Measurements from ENCODE around the gene GJC1.

The GJC1 gene

DNA sequence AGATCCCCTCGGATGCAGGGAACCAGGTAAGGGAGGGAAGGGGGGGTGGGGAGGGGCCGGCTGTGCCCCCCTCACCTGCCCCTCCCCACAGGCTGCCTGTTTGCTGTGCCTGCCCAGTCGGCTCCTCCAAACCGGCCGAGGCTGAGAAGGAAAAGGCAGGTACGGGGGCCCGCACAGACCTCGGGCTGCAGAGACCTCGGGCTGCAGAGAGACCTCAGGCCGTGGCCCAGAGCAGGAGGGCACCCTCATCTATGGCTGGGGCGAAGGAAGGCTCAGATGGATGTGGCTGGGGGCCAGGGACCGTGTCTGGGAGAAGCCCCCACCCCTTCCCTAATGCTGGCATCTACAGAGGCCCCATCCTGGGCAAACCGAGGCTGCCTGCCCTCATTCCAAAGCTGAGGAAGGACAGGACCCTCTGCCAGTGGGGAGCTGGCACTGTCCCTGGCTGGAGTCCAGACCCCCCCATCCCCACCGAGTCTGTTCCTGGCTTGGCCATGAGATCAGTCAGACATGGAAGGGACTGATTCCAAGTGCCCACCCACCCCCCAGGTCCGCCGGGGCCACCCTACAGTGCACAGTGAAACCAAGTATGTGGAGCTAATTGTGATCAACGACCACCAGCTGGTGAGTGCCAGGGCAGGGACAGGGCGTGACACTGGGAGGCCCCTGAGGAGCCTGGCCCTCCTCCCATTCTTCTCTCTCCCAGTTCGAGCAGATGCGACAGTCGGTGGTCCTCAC, 57.6 kb downstream of the GJC1 start:
- Mint-ChIP-seq H3K4me1 (ENCODE audit: low read depth) (peaks cover 17% of the 10 kb centered on the region), H3K9me3 (no peaks in the 10 kb centered on the region), H3K4me3 (no peak overlapping the region), H3K36me3 (ENCODE audit: low read depth) (no peaks in the 10 kb centered on the region), H3K27ac (no peak overlapping the region), H3K27me3 (ENCODE audit: low read depth) (peaks cover 16% of the 10 kb centered on the region)
- DNase-seq (ENCODE audit: low spot score): no peak

DNA sequence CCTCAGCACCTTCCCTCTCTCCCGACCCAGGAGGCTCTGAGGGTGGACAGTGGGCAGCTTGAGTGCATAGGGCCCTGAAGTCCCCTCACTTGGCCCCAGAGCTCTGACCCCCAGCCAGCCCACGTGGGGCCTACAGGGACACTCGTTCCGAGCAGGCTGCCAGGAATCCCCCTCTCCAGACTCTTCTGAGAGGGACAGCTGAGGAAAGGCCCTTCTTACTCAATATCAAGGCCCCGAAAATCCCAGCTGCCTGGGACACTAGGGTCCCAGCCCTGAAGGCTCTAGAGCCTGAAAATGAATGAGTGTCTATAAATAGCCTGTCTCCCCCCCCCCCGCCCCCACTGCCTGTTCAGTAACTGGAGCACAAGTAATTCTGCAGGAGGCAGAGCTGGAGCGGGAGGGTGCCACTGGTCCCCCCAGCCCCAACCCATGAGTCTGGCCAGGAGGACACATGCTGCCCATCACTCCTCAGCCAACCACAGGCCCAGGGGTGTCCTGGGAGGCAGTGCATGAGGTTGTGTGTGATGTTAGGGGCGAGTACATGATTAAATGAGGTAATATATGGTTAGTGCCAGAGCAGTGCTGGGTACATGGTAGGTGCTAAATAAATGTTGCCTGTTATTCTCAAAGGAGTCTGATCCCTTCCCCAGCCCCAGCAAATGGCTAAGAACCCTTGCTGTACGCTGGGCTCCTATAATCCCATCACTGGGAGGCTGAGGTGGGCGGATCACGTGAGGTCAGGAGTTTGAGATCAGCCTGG, 59.7 kb downstream of the GJC1 start:
- Mint-ChIP-seq H3K27ac (no peak overlapping the region), H3K9me3 (no peaks in the 10 kb centered on the region), H3K4me1 (ENCODE audit: low read depth) (peaks cover 14% of the 10 kb centered on the region), H3K27me3 (ENCODE audit: low read depth) (peaks cover 11% of the 10 kb centered on the region), H3K4me3 (no peak overlapping the region), H3K36me3 (ENCODE audit: low read depth) (no peaks in the 10 kb centered on the region)
- DNase-seq (ENCODE audit: low spot score): no peak

DNA sequence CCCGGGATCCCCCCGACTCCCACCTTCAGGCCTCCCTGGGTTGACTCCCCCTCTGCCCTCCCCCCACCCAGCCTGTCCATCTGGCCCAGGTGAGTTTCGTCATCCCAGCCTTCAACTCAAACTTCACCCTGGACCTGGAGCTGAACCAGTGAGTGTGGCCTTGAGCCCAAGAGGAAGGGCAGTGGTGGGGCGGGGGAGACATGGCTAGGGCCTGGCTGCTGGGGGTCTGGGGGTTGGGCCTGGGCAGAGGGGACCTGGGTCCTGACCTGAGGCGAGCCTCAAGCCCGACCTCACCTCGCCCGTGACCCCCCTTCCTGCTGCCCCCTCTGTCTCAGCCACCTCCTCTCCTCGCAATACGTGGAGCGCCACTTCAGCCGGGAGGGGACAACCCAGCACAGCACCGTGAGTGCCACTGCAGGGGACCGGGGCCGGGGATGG, 60.4 kb downstream of the GJC1 start:
- H3K27me3 Mint-ChIP-seq (ENCODE audit: low read depth): peaks cover 11% of the 10 kb centered on the region
- DNase-seq (ENCODE audit: low spot score): no peak
- no peaks in the 10 kb centered on the region for H3K36me3 Mint-ChIP-seq (ENCODE audit: low read depth)
- H3K4me1 Mint-ChIP-seq (ENCODE audit: low read depth): peaks cover 11% of the 10 kb centered on the region
- H3K9me3 Mint-ChIP-seq: no peaks in the 10 kb centered on the region
- no peak overlapping the region for H3K4me3 Mint-ChIP-seq
- H3K27ac Mint-ChIP-seq: no peak overlapping the region

DNA sequence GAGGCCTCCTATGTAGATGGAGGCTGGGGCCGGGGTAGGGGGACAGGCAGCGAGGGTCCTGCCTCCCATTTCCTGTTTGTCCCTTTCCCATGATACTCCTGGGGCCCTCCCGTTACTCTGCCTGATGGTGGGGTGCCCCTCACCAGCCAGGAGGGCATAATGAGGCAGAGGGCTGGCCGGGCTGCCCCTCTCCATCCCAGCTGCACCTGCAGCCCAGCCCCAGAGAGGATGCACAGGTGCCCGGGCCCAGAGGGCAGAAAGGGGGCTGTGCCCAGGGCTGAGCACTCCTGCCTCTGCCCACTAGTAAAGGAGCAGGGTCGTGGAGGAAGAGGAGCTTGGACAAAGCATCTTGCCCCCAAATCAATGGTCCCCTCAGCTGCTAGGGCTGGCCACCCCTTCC, 60.9 kb downstream of the GJC1 start:
- Mint-ChIP-seq H3K9me3 (no peaks in the 10 kb centered on the region), H3K27ac (no peak overlapping the region), H3K27me3 (ENCODE audit: low read depth) (peaks cover 11% of the 10 kb centered on the region), H3K4me1 (ENCODE audit: low read depth) (peaks cover 10% of the 10 kb centered on the region), H3K36me3 (ENCODE audit: low read depth) (no peaks in the 10 kb centered on the region), H3K4me3 (no peak overlapping the region)
- no peak for DNase-seq (ENCODE audit: low spot score)

GRCh38 chr17:44768505-44769142, 61.5 kb downstream of the GJC1 start:
- H3K27me3 Mint-ChIP-seq (ENCODE audit: low read depth): peaks cover 14% of the 10 kb centered on the region
- DNase-seq (ENCODE audit: low spot score): no peak
- H3K9me3 Mint-ChIP-seq: no peaks in the 10 kb centered on the region
- H3K36me3 Mint-ChIP-seq (ENCODE audit: low read depth): no peaks in the 10 kb centered on the region
- no peak overlapping the region for H3K27ac Mint-ChIP-seq
- H3K4me1 Mint-ChIP-seq (ENCODE audit: low read depth): peaks cover 10% of the 10 kb centered on the region
- no peak overlapping the region for H3K4me3 Mint-ChIP-seq

- no peaks in the 10 kb centered on the region for H3K36me3 Mint-ChIP-seq (ENCODE audit: low read depth)
- H3K27ac Mint-ChIP-seq: no peak overlapping the region
- H3K4me1 Mint-ChIP-seq (ENCODE audit: low read depth): peaks cover 10% of the 10 kb centered on the region
- no peak for DNase-seq (ENCODE audit: low spot score)
- H3K27me3 Mint-ChIP-seq (ENCODE audit: low read depth): peaks cover 16% of the 10 kb centered on the region
- H3K4me3 Mint-ChIP-seq: no peak overlapping the region
- no peaks in the 10 kb centered on the region for H3K9me3 Mint-ChIP-seq
Measured at GRCh38 chr17:44767493-44767892, 62.6 kb downstream of the GJC1 start.

- DNase-seq (ENCODE audit: low spot score): no peak
- Mint-ChIP-seq H3K27ac (no peak overlapping the region), H3K27me3 (ENCODE audit: low read depth) (peaks cover 16% of the 10 kb centered on the region), H3K4me3 (no peak overlapping the region), H3K4me1 (ENCODE audit: low read depth) (peaks cover 10% of the 10 kb centered on the region), H3K9me3 (no peaks in the 10 kb centered on the region), H3K36me3 (ENCODE audit: low read depth) (no peaks in the 10 kb centered on the region)
Measured at GRCh38 chr17:44766409-44767038, 63.6 kb downstream of the GJC1 start.

- peaks cover 21% of the 10 kb centered on the region for H3K27me3 Mint-ChIP-seq (ENCODE audit: low read depth)
- no peaks in the 10 kb centered on the region for H3K36me3 Mint-ChIP-seq (ENCODE audit: low read depth)
- no peak for DNase-seq (ENCODE audit: low spot score)
- H3K4me1 Mint-ChIP-seq (ENCODE audit: low read depth): peaks cover 10% of the 10 kb centered on the region
- H3K9me3 Mint-ChIP-seq: no peaks in the 10 kb centered on the region
- no peak overlapping the region for H3K27ac Mint-ChIP-seq
- no peak overlapping the region for H3K4me3 Mint-ChIP-seq
Measured at GRCh38 chr17:44765965-44766364, 64.1 kb downstream of the GJC1 start.

- Mint-ChIP-seq H3K4me1 (ENCODE audit: low read depth) (peaks cover 4% of the 10 kb centered on the region), H3K4me3 (no peak overlapping the region), H3K9me3 (no peaks in the 10 kb centered on the region), H3K27ac (no peak overlapping the region), H3K36me3 (ENCODE audit: low read depth) (no peaks in the 10 kb centered on the region), H3K27me3 (ENCODE audit: low read depth) (peaks cover 25% of the 10 kb centered on the region)
- DNase-seq (ENCODE audit: low spot score): no peak
Measured at GRCh38 chr17:44763170-44763569, 66.9 kb downstream of the GJC1 start.

DNA sequence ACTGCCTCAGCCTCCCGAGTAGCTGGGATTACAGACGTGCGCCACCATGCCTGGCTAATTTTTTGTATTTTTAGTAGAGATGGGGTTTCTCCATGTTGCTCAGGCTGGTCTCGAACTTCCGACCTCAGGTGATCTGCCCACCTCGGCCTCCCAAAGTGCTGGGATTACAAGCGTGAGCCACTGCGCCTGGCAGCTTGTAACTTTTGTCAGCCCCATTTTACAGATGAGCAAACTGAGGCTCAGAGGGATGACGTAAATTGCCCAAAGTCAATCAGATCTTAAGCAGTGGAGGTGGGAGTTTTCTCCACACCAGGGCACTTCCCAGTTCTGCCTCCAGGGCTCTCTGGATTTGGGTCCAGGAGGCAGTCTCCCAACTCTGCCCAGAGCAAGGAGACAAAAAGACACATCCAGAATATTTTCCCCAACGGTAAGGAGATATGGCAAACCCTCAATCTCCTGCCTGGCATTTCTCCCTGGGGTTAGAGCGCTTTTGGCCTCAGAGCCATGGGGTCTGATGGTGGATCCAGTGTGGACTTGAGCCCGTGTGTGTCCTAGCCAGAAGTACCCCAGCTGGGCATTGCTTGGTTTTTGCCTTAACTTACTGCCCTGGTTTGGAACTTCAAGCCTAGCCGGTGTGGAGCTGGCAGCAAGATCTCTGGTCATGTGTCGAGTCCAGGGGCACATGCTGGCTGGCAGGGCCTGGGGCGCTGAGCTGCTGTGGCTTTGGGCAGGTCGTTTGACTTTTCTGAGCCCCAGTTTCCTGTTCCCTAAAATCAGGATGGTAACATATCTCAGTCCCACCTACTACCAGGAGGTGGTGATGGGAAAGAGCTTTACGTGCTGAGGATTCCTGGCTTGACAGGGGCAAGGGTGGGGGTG, 67.9 kb downstream of the GJC1 start:
- Mint-ChIP-seq H3K27me3 (ENCODE audit: low read depth) (peaks cover 31% of the 10 kb centered on the region), H3K4me3 (no peak overlapping the region), H3K27ac (no peak overlapping the region), H3K9me3 (no peaks in the 10 kb centered on the region), H3K36me3 (ENCODE audit: low read depth) (no peaks in the 10 kb centered on the region), H3K4me1 (ENCODE audit: low read depth) (no peaks in the 10 kb centered on the region)
- DNase-seq (ENCODE audit: low spot score): no peak

DNA sequence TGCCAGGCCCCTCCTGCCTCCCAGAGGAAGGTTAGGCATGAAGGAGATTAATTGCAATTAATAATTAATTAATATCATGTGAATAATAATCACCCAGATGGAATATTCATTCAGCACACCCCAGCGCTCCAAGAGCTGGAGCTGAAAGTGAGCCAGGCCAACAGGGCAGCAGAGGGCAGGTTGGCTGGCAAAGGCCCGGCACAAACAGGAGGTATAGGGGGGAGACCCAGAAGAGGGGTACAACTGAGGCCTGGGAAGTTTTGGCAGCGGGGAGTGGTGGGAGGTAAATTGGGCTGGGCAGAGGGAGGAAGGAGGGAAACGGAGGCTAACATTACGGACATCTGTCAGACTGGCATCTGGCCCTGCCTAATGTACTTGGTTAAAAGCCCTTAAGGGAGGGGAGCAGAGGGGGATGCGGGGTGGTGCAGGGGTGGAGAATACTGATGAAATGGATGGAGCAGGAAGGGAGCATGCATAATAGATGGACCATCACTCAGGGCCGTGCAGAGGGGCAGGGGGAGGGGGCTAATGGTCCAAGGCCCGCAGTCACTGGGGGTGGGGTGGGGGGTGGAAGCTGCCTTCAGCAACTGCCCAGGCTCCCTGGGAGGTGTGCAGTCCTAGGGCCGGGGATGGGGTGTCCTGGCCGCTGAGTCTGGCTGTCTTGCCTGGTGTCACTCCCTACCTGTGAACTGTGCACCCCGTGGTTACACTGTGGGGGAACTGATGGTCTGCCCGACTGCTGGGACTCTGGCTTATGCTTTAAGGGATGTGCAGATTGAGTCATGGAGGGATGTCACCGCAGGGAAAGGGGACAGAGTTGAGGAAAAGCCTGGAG, 69.4 kb downstream of the GJC1 start:
- H3K27ac Mint-ChIP-seq: no peak overlapping the region
- no peaks in the 10 kb centered on the region for H3K36me3 Mint-ChIP-seq (ENCODE audit: low read depth)
- H3K4me3 Mint-ChIP-seq: no peak overlapping the region
- no peaks in the 10 kb centered on the region for H3K4me1 Mint-ChIP-seq (ENCODE audit: low read depth)
- H3K9me3 Mint-ChIP-seq: no peaks in the 10 kb centered on the region
- H3K27me3 Mint-ChIP-seq (ENCODE audit: low read depth): peaks cover 34% of the 10 kb centered on the region
- DNase-seq (ENCODE audit: low spot score): no peak

- no peak for DNase-seq (ENCODE audit: low spot score)
- Mint-ChIP-seq H3K27me3 (ENCODE audit: low read depth) (peaks cover 34% of the 10 kb centered on the region), H3K9me3 (no peaks in the 10 kb centered on the region), H3K36me3 (ENCODE audit: low read depth) (no peaks in the 10 kb centered on the region), H3K27ac (no peak overlapping the region), H3K4me1 (ENCODE audit: low read depth) (no peaks in the 10 kb centered on the region), H3K4me3 (no peak overlapping the region)
Measured at GRCh38 chr17:44759916-44760243, 70.2 kb downstream of the GJC1 start.
